Stimulated activated memory B cell treated with anti-CD40 and anti-IgM and Interleukin-4, amounts not matched to agents 10 μg/mL and 1 μg/mL and 100 μg/mL, for 72 hours (primary cell): ENCODE data around the gene MMP28.
"Not testable (repeated sequence)": the region's sequence is repeated elsewhere in the genome, so short reads cannot be mapped to it uniquely, and the experiment has no call there.

Source experiments
- ATAC-seq: fragments of 150-1000 bp; cut with Tn5 transposase; 2 replicates; pipeline ENCODE4 v1.10.0; 2021
- H3K27ac Mint-ChIP-seq: one replicate; pipeline ENCODE4 v1.8.0; 2022; ENCODE audit warnings: mild to moderate bottlenecking, mixed read lengths
- H3K27me3 Mint-ChIP-seq: one replicate; pipeline ENCODE4 v1.8.0; 2022; ENCODE audit warnings: mixed read lengths
- H3K36me3 Mint-ChIP-seq: one replicate; pipeline ENCODE4 v1.8.0; 2022; ENCODE audit warnings: mixed read lengths
- H3K4me1 Mint-ChIP-seq: one replicate; pipeline ENCODE4 v1.8.0; 2022; ENCODE audit warnings: mixed read lengths
- H3K4me3 Mint-ChIP-seq: one replicate; pipeline ENCODE4 v1.8.0; 2022; ENCODE audit warnings: mild to moderate bottlenecking, moderate library complexity, mixed read lengths
- H3K9me3 Mint-ChIP-seq: one replicate; pipeline ENCODE4 v1.8.0; 2022; ENCODE audit warnings: mixed read lengths

The MMP28 gene

DNA sequence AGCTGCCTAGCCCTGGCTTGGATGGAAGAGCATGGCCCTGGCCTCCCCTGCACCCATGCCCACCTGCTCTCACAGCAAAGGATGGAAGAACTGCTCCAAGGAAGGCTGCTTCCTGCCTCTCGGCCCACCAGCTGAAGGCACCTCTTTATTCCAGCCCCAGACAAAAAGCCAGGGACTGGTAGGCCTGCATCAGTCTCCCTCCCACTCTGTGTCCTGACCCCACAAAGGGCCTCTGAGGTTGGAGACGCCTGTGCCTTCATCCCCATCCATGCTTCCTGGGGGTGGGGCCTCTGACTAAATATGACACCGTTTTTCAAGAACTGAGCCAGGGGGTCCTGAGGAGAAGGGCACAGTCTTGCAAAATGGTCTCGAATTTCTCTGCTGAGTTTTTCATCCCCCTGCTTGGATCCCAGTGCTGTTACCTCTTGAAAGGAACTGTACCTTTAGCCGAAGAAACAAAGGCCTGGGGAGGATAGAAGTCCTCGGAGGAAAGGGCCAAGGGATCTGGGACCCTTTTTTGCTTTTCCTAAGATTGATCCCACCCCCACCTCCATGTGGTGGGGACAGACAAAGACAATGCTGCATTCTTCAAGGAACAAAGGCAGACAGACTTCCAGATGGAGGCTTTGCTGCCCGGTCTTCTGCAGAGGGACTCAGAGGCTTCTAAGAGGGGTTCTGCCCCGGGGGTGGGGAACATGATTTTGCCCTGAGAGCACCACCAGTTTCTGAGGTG is 29.5 kb downstream of the MMP28 start:
- peaks cover 10% of the 10 kb centered on the region for H3K27me3 Mint-ChIP-seq
- no peaks in the 10 kb centered on the region for H3K9me3 Mint-ChIP-seq
- H3K4me3 Mint-ChIP-seq: no peak overlapping the region
- H3K4me1 Mint-ChIP-seq: peaks cover 9% of the 10 kb centered on the region
- H3K36me3 Mint-ChIP-seq: no peaks in the 10 kb centered on the region
- H3K27ac Mint-ChIP-seq: no peak overlapping the region
- ATAC-seq: no peak

DNA sequence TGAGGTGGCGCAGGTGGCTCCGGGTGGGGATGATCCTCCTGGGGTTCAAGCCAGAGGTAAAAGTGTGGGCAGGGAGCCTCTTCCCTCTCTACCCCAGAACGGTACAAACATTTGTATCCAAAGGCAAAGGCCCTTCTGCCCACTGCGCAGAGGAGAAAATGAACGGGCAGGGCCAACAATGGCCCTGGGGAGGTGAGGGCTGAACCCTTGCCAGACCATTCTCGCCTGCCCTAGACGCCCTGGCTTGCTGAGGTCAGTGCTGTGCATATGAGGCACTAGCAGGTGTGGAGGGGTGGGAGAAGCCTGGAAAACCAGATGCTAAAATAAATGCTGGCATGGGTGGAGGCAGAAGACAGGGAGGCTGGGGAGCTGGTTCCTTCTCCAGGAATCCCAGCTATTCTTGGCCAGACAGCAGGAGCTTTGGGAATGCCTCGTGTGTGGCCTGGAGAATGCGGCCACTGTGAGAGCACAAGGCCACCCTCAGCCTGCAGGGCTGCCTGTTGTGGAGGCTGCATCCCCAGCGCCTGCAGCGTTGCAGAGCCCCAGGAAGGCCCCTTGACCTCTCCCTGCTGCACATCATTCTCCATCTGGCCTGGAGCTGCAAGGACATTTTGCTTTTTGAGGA is 30.2 kb downstream of the MMP28 start:
- H3K27me3 Mint-ChIP-seq: peaks cover 10% of the 10 kb centered on the region
- peak overlapping the region; percentile 61 for H3K27ac Mint-ChIP-seq
- no peaks in the 10 kb centered on the region for H3K9me3 Mint-ChIP-seq
- H3K4me3 Mint-ChIP-seq: peak overlapping the region; percentile 94
- no peak for ATAC-seq
- H3K4me1 Mint-ChIP-seq: peaks cover 9% of the 10 kb centered on the region
- no peaks in the 10 kb centered on the region for H3K36me3 Mint-ChIP-seq

DNA sequence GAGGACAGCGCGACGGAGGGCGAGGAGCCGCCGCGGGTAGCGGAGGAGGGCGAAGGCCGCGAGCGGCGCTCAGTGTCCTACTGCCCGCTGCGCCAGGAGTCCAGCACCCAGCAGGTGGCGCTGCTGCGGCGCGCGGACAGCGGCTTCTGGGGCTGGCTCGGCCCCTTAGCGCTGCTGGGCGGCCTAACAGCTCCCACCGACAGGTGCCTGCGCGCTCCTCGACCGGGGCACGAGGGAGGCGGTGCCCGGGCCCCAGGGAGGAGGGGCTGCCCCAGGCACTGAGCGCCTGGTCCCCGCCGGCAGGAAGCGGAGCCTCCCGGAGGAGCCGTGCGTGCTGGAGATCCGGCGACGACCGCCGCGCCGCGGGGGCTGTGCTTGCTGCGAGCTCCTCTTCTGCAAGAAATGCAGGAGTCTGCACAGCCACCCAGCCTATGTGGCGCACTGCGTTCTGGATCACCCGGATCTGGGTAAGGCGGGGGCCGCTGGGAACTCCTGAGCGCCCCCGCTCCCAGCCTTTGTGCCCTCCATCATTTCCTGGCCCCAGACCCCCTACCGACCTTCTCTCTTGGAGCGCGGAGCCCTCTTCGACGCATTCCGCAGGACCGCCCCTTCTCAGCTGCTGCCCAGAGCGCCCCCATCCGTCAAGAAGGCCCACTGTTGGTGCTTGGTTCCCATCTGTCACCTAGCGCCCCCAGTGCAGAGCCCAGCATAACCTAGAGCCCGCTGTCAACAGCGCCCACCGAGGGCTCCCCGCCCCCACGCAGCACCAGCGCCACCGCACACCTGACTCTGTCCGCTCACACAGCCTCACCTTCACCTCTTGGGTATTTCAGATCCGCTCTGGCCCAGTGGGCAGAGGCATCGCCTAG is 31.1 kb downstream of the MMP28 start:
- peak; percentile 96 for ATAC-seq
- Mint-ChIP-seq H3K36me3 (no peaks in the 10 kb centered on the region), H3K27me3 (peaks cover 4% of the 10 kb centered on the region), H3K4me3 (peak overlapping the region; percentile 94), H3K4me1 (peaks cover 9% of the 10 kb centered on the region), H3K9me3 (no peaks in the 10 kb centered on the region), H3K27ac (peak overlapping the region; percentile 61)

DNA sequence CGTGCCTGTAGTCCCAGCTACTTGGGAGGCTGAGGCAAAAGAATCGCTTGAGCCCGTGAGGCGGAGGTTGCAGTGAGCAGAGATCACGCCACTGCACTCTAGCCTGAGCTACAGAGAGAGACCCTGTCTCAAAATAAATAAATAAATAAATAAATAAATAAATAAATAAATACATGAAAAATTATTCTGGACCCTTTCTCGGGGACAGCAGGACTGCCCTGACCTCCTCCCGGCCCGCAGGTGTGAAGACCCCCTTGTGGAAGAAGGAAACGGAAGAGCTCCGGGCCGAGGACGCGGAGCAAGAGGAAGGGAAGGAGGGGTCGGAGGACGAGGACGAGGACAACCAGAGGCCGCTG is 31.7 kb downstream of the MMP28 start:
- H3K9me3 Mint-ChIP-seq: no peaks in the 10 kb centered on the region
- H3K27ac Mint-ChIP-seq: no peak overlapping the region
- peaks cover 9% of the 10 kb centered on the region for H3K4me1 Mint-ChIP-seq
- no peaks in the 10 kb centered on the region for H3K36me3 Mint-ChIP-seq
- no peaks in the 10 kb centered on the region for H3K27me3 Mint-ChIP-seq
- ATAC-seq: no peak
- peak overlapping the region; percentile 94 for H3K4me3 Mint-ChIP-seq

DNA sequence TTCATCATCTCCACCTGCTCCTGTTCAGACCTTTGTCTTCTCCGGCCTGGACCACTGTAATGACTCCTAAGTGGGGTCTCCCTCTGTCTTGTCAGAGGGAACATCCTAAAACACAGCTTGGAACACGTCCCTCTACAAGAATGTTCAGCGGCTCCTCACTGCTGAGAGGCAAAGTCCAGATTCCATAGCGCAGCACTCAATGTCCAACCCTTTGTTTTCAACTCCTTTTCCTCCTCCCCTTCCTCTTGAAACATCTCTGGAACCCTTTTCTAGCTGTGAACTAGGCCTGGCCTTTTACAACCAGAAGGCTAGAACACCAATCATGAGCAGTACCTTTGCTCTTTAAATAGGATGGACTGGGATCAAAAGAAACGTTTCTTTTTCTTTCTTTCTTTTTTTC is 33.8 kb downstream of the MMP28 start:
- no peaks in the 10 kb centered on the region for H3K36me3 Mint-ChIP-seq
- H3K9me3 Mint-ChIP-seq: no peaks in the 10 kb centered on the region
- ATAC-seq: no peak
- H3K4me3 Mint-ChIP-seq: no peak overlapping the region
- H3K27ac Mint-ChIP-seq: no peak overlapping the region
- peaks cover 9% of the 10 kb centered on the region for H3K4me1 Mint-ChIP-seq
- no peaks in the 10 kb centered on the region for H3K27me3 Mint-ChIP-seq

DNA sequence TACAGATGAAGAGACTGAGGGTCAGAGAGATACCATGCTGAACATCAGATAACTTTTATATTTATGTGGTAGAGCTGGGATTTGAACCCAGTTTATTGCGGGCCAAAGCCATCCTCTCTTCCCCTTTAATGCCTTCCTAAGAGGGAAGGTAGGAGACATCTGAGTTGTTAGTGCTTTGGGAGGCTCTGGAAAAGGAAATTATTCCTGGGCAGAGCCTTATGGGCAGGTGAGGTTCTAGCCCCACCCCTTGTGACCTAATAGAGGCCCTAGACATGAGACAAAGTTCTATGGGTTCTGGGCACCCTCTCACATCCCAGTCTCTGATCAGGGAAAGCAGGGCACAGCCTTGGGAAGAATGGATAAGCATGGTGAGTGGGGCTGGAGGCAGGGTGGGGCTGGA is 34.9 kb downstream of the MMP28 start, which contains the start of gene C17orf50:
Gene C17orf50, plus strand, starts transcription at position 301 of the 400 bp plus-strand sequence. Its CDS starts 55 bp downstream, at position 356.
- H3K9me3 Mint-ChIP-seq: no peaks in the 10 kb centered on the region
- H3K27me3 Mint-ChIP-seq: no peaks in the 10 kb centered on the region
- ATAC-seq: no peak
- no peaks in the 10 kb centered on the region for H3K36me3 Mint-ChIP-seq
- H3K27ac Mint-ChIP-seq: no peak within 1 kb of the TSS
- H3K4me1 Mint-ChIP-seq: peaks cover 16% of the 10 kb centered on the region
- no peak within 1 kb of the TSS for H3K4me3 Mint-ChIP-seq

DNA sequence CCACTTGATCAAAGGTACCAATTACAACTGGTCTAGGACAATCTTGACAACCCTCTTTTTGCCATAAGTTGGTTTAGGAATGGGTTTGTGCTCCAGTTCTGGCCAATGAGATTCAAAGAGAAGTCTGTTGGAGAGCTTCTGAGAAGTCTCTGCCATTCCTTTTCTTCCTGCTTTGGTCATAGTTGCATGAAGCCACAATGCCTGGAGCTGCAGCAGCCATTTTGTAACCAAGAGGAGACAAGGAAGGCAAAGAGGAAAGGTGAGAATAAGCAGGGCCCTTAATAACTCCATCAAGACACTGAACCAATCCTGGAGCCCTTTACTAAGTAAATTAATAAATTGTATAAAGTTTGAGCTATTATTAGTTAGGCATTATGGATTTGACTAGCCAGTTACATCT is 38.2 kb downstream of the MMP28 start:
- H3K36me3 Mint-ChIP-seq: no peaks in the 10 kb centered on the region
- H3K4me3 Mint-ChIP-seq: no peak overlapping the region
- no peak for ATAC-seq
- H3K4me1 Mint-ChIP-seq: peaks cover 7% of the 10 kb centered on the region
- H3K9me3 Mint-ChIP-seq: no peaks in the 10 kb centered on the region
- H3K27me3 Mint-ChIP-seq: peaks cover 15% of the 10 kb centered on the region
- no peak overlapping the region for H3K27ac Mint-ChIP-seq

DNA sequence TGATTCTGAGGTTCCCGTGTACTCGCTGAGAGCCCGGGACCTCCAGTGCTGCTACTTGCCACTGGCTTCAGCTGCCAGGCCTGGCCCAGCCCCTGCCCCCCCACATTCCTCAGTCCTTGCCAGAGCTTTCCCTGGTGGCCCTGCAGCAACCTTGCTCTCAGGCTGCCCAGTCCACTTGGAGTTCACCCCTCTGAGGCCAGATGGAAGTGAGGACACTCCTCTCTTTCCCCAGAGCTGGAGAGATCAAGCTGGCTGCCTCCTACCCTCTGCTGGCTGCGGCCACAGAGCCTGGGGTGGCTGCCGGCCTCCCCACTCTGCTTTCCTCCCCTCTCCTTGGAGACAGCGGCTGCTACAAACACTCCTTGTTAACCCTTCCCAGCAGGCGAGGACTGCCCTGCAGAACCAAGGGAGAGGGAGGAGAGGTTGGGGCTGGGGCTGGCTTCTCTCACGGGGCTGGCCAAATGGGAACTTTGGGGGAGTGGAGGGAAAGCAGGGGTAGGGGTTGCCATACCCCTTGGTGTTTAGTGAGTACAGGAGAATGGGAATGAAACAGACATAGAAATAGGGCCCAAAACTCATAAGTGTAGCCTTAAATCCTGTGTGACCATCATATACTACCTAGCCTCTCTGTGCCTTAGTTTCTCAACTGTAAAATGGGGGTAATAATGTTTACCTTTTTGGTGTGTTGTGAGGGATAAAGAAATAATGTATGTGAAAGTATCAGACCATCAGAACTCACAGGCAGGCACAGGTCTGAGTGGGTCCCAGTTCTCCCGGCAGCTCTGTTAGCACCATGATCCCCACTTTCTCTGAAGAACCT is 42.3 kb downstream of the MMP28 start, which contains the start of gene GAS2L2:
Gene GAS2L2, minus strand, starts transcription at position 295 of the 820 bp plus-strand sequence. CDS start 389 bp downstream, outside the sequence.
- Mint-ChIP-seq H3K27me3 (peaks cover 56% of the 10 kb centered on the region), H3K27ac (no peak within 1 kb of the TSS), H3K4me1 (peaks cover 23% of the 10 kb centered on the region), H3K9me3 (no peaks in the 10 kb centered on the region), H3K36me3 (no peaks in the 10 kb centered on the region), H3K4me3 (no peak within 1 kb of the TSS)
- ATAC-seq: no peak

DNA sequence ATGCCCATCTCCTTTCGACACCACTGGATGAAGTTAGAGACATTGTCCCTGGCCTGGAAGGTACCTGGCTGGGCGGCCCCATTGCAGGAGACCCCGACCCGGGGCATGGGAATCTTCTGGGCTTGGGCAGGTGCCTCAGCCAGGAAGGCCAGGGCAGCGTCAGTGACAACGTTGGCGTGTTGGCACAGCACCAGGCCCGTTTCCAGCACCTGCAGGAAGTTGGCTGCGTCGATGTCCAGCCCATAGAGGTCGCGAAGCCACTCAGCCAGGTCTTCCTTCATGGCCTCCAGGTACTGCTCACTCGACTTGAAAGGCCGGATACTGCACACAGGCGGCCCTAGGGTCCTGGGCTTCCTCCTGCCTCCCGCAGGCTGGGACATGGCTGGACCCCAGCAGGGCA is 43.0 kb downstream of the MMP28 start:
- ATAC-seq: no peak

DNA sequence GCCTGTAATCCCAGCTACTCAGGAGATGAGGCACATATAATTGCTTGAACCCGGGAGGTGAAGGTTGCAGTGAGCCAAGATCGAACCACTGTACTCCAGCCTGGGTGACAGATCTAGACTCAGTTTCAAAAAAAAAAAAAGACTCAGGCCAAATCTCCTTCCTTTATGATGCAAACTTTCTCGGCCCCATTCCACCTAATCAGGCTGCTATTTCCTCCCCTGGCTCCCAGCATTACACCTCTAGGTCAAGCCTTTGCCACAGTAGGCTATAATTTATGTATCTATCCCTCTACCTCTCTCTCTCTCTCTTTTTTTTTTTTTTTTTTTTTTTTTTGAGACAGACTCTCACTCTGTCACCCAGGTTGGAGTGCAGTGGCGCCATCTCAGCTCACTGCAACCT is 43.9 kb downstream of the MMP28 start:
- ATAC-seq, H3K9me3 Mint-ChIP-seq, H3K27ac Mint-ChIP-seq, H3K4me3 Mint-ChIP-seq, H3K36me3 Mint-ChIP-seq: not testable (repeated sequence)
- peaks cover 71% of the 10 kb centered on the region for H3K27me3 Mint-ChIP-seq
- H3K4me1 Mint-ChIP-seq: peaks cover 31% of the 10 kb centered on the region

More for the DNA sequence above, 43.0 kb downstream of the MMP28 start:
- peaks cover 26% of the 10 kb centered on the region for H3K4me1 Mint-ChIP-seq
- H3K9me3 Mint-ChIP-seq: no peaks in the 10 kb centered on the region
- peaks cover 62% of the 10 kb centered on the region for H3K27me3 Mint-ChIP-seq
- no peaks in the 10 kb centered on the region for H3K36me3 Mint-ChIP-seq
- H3K27ac Mint-ChIP-seq: no peak overlapping the region
- no peak overlapping the region for H3K4me3 Mint-ChIP-seq

DNA sequence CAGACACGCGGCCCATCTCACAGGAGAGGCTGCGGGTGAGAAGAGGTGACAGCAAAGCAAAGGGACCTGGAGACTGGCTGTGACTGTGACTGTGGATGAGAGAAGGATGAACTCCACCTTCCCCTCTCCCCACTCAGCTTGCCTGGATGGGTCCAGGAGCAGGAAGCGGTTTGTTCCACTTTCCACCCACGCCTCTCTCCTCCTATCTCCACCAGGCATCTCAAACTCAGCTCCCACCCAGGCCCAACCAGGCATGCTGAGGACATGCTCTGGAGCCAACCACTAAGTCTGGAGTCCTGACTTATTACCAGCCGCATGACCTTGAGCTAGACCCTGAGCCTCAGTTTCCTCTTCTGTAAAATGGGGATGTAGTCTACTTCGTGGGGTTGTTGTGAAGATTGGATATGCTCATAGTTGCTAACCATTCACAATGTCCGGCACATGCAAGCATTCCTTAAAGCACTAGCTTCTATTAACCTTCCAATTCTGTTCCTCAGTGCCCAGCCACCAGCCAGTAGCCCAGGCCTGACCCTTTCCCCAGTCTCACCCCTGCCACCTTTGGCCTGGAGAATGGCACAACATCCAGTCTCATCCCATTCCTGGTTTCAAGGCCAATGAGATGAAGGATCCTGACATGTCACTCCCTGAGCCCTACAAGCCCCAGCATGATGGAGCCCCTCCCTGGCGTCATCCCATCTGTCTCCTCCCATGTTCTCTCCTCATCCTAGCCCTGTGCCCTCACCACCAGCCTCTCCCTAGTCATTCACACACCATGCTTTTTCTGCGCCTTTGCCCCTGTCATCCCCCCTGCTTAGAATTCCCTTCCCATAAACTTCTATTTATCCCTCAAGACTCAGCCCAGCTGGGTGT is 44.7 kb downstream of the MMP28 start:
- no peak for ATAC-seq
- Mint-ChIP-seq H3K36me3 (no peaks in the 10 kb centered on the region), H3K9me3 (no peaks in the 10 kb centered on the region), H3K27ac (no peak overlapping the region), H3K4me3 (no peak overlapping the region), H3K27me3 (peaks cover 71% of the 10 kb centered on the region), H3K4me1 (peaks cover 24% of the 10 kb centered on the region)

DNA sequence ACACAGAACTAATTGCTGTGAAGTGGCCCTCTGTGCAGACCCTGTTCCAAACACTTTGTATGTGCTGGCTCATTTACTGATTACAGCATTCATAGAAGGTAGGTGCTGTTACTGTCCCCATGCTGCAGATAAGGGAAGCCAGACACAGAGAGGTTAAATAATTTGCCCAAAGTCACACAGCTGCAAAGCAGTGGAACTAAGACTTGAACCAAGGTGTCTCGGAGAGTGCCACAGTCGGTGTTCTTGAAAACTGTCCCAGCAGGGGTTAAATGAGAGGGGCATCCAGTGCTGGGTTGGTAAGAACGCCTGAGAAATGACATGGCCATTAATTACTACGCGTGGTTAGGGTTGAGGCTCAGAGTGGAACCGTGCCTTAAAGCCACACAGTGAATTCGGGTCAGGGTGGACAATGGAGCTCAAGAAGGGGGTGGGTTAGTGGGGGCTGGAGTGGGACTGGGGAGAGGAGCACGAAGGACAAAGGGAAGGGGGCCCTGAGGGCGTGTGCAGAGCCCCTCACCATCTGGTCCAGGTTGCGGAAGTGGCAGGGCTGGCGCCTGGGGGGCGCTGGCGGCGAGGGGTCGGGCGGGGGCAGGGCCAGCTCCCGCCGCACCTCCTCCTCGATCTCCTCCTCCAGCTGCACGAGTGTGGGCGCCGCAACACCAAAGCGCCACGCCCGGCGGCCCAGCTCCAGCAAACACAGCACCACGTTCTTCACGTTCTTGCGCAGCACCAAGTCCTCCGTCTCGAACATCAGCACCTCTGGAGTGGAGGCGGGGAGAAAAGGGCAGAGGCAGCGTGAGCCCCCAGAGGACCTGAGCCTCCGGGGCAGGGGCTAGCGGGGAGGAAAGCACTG is 45.7 kb downstream of the MMP28 start:
- H3K27ac Mint-ChIP-seq: no peak overlapping the region
- ATAC-seq: no peak

DNA sequence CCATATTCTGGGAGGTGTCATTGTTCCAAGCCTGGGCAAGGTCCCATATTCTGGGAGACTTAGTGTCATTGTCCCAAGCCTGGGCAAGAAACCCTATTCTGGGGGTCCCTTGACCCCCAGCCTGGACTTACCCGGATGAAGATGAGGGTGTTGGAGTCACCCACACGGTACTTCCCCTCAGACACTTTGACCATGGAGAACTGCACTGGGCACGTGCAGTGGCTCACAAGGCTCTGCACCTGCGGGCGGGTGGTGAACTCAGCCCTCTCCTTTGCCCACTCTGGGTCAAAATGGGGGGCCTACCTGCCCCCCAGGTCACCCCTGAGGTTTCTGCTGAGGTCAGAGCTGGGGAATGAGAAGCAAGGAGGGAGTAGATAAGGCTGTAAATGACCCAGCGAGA is 46.5 kb downstream of the MMP28 start:
- no peak overlapping the region for H3K27ac Mint-ChIP-seq
- H3K36me3 Mint-ChIP-seq: no peaks in the 10 kb centered on the region
- H3K4me3 Mint-ChIP-seq: no peak overlapping the region
- ATAC-seq: no peak
- H3K9me3 Mint-ChIP-seq: no peaks in the 10 kb centered on the region
- H3K27me3 Mint-ChIP-seq: peaks cover 80% of the 10 kb centered on the region
- peaks cover 24% of the 10 kb centered on the region for H3K4me1 Mint-ChIP-seq

More for the DNA sequence above, 45.7 kb downstream of the MMP28 start:
- H3K4me3 Mint-ChIP-seq: no peak overlapping the region
- no peaks in the 10 kb centered on the region for H3K36me3 Mint-ChIP-seq
- H3K4me1 Mint-ChIP-seq: peaks cover 24% of the 10 kb centered on the region
- no peaks in the 10 kb centered on the region for H3K9me3 Mint-ChIP-seq
- H3K27me3 Mint-ChIP-seq: peaks cover 72% of the 10 kb centered on the region
